Measurements from ENCODE around the gene PINK1.

GRCh38 chr1:20626524-20626923 is 6.7 kb upstream of the PINK1 start:
- TF ChIP-seq CTCF (IDR thresholded peaks at IDR 0.05) (no peak), NFIC (IDR thresholded peaks at IDR 0.05; ENCODE audit: borderline replicate concordance) (no peak)
